ENCODE results near the gene PDE9A.

Gene PDE9A

GRCh38 chr21:42645211-42646075 lies 8.0 kb upstream of the PDE9A start:
- DNase-seq: no peak

GRCh38 chr21:42646076-42646825 lies 7.2 kb upstream of the PDE9A start:
- no peak for DNase-seq

DNA sequence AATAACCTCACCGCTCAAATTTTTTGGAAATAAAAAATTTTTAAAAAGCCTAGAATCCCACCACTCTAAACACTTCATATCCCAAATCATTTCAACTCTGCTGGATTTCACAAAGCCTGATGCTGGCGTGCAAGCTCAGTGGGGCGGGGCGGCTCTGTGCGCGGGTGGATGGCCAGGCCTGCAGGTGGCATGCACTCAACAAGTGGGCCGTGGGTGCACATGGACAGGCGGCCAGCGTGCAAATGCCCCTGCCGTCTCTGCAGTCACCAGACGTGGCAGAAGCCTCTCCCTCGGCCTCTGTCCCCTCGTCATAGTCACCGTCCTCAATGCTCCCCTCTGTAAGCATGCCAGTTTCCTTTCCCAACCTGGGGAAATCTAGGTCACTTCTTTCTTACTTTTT lies 6.6 kb upstream of the PDE9A start:
- DNase-seq: no peak

DNA sequence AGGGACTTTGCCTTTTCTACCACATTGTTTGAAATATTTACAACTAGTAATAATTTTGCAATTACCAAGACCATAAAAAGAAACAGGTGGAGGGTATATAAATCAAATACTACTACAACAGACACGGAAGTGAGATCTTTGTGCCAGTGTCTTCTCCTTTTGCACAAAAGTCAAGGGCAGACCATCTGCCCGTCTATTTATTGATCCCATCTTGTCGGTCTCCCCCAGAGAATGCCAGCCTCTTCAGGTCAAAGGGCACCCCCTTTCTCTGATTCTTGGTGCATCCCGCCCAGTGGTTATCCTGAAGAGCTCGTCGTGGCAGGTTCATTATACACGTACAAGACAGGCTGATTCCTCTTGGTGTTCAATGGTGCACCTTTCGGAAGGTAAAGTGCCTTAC lies 4.8 kb upstream of the PDE9A start:
- DNase-seq: no peak

GRCh38 chr21:42649122-42650032 lies 4.0 kb upstream of the PDE9A start:
- DNase-seq: no peak

GRCh38 chr21:42650033-42650370 lies 3.4 kb upstream of the PDE9A start:
- DNase-seq: no peak

GRCh38 chr21:42650441-42651421 lies 2.7 kb upstream of the PDE9A start:
- no peak for DNase-seq

DNA sequence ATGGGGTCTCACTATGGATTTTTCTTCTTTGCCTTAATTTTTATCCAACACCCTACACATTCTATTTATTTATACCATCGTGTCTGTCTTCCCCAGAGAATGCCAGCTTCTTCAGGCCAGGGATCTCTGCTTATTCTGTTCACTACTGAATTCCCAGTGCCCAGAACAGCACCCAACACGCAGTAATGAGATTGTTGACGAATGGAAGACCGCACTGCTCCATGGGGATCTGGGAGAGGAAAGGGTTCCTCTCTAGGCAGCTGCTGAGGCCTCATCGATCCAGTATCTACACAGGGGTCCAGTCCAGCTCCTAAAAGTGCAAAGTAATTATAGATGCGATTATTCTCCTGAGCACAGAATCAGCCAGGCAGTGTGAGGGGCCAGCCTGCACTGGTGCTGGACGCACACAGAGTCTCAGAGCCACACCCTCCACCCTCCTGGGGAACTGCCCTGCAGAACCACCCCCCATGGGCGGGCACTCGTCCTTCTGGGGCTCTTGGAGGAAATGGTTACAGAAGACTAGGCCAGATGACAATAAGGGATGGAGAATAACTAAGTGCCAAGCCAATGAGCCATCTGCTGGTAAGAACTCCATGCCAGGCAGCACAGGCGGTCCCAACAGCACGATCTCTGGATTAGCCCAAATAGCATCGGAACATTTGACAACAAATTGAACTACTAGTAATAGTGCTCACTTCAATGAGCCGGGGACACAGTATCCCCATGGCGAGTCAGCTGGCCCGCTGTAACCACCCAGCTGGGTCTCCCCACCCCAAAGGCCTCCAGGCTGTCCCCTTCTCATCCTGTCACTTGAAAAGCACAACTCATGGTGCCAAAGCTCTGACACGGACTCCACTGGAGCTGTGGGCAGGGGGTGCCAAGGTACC lies 1.7 kb upstream of the PDE9A start:
- DNase-seq: no peak

DNA sequence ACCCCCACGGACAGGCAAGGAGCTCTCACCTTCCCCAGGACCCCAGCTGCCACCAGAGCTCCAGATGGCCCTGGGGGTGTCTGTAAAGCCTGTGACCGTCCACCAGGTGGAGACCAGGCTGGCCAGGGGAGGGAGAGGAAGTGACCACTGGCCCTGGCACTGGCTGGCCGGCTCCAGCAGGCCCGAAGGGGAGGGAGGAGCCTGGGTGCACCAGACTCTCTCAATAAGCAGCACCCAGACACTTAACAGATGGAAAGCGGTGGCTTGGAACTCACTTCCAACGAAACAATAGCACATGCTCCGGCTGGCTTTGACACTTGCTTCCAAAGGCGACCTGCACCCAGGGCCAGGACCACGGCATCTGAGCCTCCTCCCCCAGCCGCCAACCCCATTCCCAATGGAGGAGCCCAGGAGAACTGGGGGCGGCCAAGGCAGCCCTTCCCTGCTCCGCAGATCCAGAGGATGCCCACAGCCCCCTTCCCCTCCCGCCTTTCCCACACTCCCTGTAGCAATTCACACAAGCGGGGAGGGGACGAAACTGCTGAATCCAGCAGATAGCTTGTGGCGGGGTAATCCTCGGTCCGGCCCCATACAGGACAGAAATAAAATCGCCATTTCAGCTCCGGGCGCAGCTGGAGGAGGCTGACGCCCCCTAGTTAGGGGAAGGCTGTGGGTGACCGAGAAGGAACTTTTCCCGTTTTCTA lies 742 bp upstream of the PDE9A start:
- no peak for DNase-seq

DNA sequence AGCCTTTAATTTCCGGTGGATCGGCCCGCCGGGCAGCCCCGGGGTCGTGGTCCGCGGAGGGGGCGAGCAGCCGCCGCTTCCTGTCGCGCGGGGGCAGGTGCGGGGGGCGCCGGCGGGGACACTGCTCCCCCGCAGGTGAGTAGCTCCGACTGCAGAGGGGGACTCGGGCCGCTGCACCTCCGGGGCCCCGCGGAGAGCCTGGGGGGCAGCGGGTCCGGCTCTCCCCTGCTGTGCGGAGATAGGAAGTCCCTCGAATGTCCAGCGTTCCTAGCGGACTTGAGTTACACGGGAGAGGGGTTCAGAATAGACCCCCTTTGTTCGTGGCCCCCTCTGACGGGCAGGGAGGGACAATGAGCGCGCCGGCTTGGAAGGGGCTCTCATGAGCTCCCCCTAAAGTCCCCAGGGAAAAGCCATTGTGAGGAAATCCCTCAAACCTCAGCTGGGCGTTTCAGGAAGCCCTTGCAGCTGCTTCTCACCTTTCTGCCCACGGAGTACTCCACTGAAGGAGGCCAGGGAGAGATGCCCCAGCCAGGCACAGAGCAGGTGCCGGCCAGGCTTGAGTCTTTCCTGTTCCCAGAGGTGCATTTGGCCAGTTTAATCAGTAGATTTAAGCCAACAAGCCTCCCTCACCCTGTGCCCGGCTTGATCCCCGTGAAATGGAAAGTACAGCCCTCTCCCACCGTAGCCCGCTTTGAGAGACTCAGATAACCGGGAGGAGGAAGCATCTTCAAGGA lies 925 bp downstream of the PDE9A start:
- no peak for DNase-seq

DNA sequence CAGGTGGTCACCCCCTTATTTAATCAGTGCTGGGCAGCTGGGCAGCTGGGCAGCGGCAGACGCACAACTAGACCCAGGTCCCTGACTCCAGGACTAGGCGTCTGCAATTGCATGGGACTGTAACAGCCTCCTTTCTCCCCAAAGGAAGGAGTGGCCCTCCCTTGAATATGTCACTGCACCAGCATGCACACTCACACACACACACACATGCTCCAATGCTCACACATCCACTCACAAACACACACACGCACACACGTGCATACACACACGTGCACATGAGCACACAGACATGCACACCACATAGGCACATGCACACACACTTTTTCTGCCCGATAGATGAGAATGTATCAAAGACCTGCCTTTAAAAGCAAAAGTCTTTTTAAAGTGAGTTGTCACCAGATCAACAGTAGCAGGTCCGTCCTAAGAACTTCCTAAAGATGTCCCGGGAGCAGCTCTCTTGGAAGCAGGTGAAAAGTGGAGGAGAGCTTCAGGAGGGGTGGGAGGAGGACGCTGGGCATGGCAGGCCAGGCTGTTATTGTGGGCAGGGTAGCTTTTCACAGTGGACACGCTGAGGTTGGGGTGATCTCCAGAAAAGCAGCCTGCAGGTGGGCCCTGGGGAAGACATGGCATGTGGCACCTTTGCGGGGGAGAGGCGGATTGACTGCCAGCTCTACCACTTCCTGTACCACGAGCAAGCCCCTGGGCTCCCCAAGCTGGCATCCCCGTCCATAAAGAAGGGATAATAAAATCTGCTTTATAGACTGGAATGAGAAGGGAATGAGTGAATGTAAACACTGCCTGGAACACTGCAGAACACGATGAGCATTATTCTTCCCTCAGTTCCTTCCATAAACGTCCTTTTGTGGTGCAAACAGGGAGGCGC lies 1.7 kb downstream of the PDE9A start:
- DNase-seq: no peak

GRCh38 chr21:42655796-42656770 lies 2.7 kb downstream of the PDE9A start:
- no peak for DNase-seq

GRCh38 chr21:42656872-42657271 lies 3.5 kb downstream of the PDE9A start:
- DNase-seq: no peak

- no peak for DNase-seq
Measured at GRCh38 chr21:42657676-42658319, 4.4 kb downstream of the PDE9A start.

- DNase-seq: no peak
Measured at GRCh38 chr21:42658320-42659105, 5.1 kb downstream of the PDE9A start.
